Ramos (cell line): ENCODE data around the gene CNTNAP2.

ENCODE experiments used
- in situ Hi-C: fragments of 300-500 bp; cut with MboI; formaldehyde crosslinking; loops from one replicate; pipeline ENCODE4 v1.14.3; 2022; ENCODE audit warnings: low sequenced_read_pairs; ENCODE audit not compliant: unreplicated experiment

Gene CNTNAP2

GRCh38 chr7:146937836-146938235 is 821.2 kb downstream of the CNTNAP2 start:
- in situ Hi-C loops: no loop called here

GRCh38 chr7:146943483-146943882 is 826.9 kb downstream of the CNTNAP2 start:
- in situ Hi-C loops: no loop called here

GRCh38 chr7:146948703-146949102 is 832.1 kb downstream of the CNTNAP2 start:
- in situ Hi-C loops: no loop called here

GRCh38 chr7:146956321-146956720 is 839.7 kb downstream of the CNTNAP2 start:
- in situ Hi-C loops: no loop called here

- in situ Hi-C loops: no loop called here
Measured at GRCh38 chr7:146956853-146957252, 840.3 kb downstream of the CNTNAP2 start.

- in situ Hi-C loops: no loop called here
Measured at GRCh38 chr7:146960773-146961391, 844.3 kb downstream of the CNTNAP2 start.

GRCh38 chr7:146961617-146962016 is 845.0 kb downstream of the CNTNAP2 start:
- in situ Hi-C loops: no loop called here

GRCh38 chr7:146966274-146966673 is 849.7 kb downstream of the CNTNAP2 start:
- in situ Hi-C loops: no loop called here

- in situ Hi-C loops: no loop called here
Measured at GRCh38 chr7:146982482-146982881, 865.9 kb downstream of the CNTNAP2 start.

- in situ Hi-C loops: no loop called here
Measured at GRCh38 chr7:146991596-146991995, 875.0 kb downstream of the CNTNAP2 start.

GRCh38 chr7:146993764-146994163 is 877.2 kb downstream of the CNTNAP2 start:
- in situ Hi-C loops: no loop called here

- in situ Hi-C loops: no loop called here
Measured at GRCh38 chr7:147008530-147008929, 891.9 kb downstream of the CNTNAP2 start.

- in situ Hi-C loops: no loop called here
Measured at GRCh38 chr7:147012666-147013065, 896.1 kb downstream of the CNTNAP2 start.

- in situ Hi-C loops: no loop called here
Measured at GRCh38 chr7:147013825-147014224, 897.2 kb downstream of the CNTNAP2 start.

GRCh38 chr7:147014286-147014955 is 897.8 kb downstream of the CNTNAP2 start:
- in situ Hi-C loops: no loop called here

- in situ Hi-C loops: no loop called here
Measured at GRCh38 chr7:147015999-147016398, 899.4 kb downstream of the CNTNAP2 start.

- in situ Hi-C loops: no loop called here
Measured at GRCh38 chr7:147022056-147022455, 905.5 kb downstream of the CNTNAP2 start.

- in situ Hi-C loops: no loop called here
Measured at GRCh38 chr7:147023440-147023839, 906.8 kb downstream of the CNTNAP2 start.

GRCh38 chr7:147029953-147030352 is 913.4 kb downstream of the CNTNAP2 start:
- in situ Hi-C loops: no loop called here

GRCh38 chr7:147033641-147034040 is 917.0 kb downstream of the CNTNAP2 start:
- in situ Hi-C loops: no loop called here

- in situ Hi-C loops: no loop called here
Measured at GRCh38 chr7:147041438-147041837, 924.8 kb downstream of the CNTNAP2 start.

- in situ Hi-C loops: no loop called here
Measured at GRCh38 chr7:147044941-147045340, 928.3 kb downstream of the CNTNAP2 start.
